Measurements from ENCODE around the gene ABHD11.

Gene ABHD11

DNA sequence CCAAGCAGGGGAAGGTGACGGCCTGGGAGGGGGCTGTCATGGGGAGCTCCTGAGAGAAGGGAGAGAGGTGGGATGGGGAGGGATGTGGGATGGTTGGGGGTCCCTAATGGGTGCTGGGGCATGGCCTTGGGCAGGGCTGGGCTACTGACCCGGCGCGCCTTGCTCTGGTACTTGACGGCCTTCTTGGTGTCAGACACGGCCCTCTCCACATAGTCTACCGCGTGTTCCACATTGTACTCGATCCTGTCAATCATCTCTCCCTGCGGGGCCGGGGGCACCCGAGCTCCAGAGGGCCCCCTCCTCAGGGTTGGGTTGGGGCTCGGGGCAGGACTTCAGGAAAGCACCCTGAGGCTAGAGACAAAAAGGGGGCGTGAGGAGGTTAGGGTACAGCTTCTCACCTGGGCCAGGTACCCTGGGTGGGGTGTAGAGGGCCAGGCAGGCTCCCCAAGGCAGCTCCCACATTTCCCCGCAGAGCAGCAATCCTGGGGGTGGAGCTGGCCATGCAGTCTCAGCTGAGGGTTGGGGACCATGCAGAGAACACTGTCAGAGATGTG is 37.9 kb downstream of the ABHD11 start:
- DNase-seq = no peak

DNA sequence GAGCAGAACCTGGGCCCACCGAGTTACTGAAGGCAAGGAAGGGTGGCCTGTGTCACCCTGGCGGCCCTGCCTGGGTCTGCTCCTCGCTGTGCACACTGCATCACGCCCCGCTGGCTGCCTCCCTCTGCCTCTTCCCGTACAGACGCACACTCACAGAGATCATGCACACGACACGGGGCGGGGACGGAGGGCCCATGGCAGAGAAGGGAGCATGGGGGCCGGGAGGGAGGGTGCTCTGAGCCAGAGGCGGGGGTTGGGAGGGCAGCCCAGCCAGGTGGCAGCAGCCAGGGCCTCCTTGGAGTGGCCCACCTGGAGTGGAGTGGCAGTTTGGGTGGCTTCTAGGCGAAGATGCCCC is 38.6 kb downstream of the ABHD11 start:
- DNase-seq = no peak

DNA sequence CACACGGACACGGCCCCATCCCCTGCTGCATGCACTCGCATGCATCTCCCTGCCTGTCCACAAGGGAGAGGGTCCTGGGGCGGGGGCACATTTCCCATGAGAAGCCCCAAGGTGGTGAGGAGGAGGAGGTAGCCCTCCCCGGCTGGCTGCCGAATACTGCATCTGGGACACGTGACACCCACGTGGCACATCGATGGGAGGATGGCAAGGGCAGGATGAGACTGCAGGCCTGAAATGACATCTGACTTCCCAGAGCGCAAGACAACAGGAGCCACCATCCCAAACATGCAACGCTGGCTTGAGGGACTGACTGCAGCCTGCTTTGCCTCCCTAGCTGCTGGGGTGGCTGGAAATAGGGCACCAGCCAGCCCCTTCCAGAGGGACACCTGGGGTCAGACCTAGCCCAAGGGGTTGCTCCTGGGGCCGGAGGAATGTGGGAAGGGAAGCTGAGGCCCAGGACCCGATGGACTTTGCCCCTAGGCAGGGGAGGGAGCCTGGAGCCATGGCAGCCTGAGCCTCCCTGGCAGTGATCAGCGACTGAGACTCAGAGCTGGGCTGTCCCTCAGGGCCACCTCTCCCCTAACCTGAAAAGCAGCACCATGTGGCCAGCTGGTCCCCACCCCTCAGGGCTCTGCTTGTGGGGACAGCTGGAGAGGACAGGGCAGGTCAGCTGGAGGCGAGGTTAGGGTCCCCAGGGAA is 39.1 kb downstream of the ABHD11 start:
- no peak for DNase-seq

DNA sequence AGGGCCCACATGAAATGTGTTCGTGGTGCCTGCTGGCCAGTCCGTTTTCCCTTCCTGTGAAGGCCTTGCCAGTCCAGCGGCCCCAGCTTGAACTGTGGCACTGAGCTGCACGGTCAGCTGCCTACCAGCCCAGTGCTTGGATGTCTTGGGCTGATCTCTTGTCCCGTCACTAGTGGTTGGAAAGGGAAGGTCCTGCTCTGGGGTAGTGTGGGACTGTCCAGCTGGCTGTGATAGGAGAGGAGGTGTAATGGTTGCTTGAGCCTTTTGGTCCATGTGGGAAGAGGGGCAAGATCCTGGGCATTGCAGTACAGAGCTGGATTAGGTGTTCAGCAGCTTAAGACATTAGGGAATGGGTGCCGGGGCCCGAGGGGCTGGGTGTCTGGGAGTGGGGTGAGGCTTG is 40.2 kb downstream of the ABHD11 start:
- no peak for DNase-seq

DNA sequence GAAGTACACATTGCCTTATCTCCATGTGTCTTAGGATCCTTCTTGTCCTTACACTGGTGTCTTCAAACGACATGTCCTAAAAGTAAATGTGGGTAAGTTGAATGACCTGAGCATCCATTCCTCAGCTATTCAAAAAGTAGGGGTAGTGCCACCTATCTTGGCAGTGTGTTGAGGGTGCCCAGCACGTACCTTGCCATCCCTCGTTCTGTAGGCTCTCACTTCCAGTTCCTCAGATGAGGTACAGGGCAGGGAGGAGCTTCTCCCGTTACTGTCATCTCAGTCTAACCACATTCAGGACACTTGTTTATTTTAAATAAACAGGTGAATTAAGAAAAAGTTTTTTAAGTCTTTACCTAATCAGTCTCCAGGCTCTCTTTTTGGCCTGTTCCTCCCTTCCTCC is 42.2 kb downstream of the ABHD11 start:
- no peak for DNase-seq

DNA sequence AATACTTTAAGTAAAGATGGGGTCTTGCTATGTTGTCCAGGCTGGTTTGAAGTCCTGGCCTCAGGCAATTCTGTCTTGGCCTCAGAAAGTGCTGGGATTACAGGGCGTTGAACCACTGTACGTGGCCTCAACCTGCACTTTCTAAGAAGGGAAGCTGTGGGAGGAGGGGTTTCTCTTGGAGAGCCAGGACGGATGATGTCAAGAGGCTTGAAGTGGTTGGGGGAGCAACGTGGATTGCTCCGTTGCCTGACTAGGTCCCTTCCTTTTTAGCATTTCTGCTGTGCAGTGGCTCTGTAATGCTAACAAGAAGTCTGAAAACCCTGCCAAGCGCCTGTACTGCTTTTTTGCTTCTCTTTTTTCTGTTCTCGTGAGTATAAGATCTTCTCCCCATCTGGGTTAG is 48.0 kb downstream of the ABHD11 start:
- DNase-seq = no peak

DNA sequence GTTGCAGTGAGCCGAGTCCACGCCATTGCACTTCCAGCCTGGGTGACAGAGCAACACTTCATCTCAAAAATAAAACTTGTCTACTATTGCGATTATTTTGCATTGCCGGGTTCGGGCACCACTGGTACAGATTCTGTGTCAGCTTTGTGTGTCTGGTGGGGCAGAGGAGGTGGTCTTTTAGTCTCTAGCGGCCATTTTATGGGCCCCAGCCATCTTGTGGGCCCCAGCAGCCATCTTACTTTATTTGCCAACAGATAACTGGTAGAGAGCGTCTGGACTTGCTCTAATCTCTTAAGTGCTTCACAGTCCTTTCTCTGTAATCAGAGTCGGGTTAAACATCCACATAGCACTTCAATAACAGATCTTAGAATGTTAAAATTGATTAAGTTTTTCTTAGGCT is 50.3 kb downstream of the ABHD11 start:
- DNase-seq = no peak

Measured in NCI-H2081 treated with DMSO at 0.1 percent for 48 hours (cell line).